ENCODE data around the gene IGSF21.
"Not testable (repeated sequence)": the region's sequence is repeated elsewhere in the genome, so short reads cannot be mapped to it uniquely, and the experiment has no call there.

IGSF21 gene

DNA sequence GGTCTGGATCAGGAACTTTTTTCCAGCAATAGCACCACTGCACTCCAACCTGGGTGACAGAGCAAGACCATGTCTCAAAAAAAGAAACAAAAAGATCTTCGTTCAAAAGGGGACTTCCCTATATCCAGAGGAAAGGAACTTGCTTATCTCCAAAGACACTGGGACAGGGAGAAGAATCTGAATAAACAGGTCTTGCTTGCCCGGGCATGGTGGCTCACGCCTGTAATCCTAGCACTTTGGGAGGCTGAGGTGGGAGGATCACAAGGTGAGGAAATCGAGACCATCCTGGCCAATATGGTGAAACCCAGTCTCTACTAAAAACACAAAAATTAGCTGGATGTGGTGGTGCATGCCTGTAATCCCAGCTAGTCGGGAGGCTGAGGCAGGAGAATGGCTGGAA, 308.5 kb downstream of the IGSF21 start:
- not testable (repeated sequence) for DNase-seq

GRCh38 chr1:18417316-18418269, 310.0 kb downstream of the IGSF21 start:
- no peak for DNase-seq

GRCh38 chr1:18419113-18419844, 311.7 kb downstream of the IGSF21 start:
- no peak for DNase-seq

DNA sequence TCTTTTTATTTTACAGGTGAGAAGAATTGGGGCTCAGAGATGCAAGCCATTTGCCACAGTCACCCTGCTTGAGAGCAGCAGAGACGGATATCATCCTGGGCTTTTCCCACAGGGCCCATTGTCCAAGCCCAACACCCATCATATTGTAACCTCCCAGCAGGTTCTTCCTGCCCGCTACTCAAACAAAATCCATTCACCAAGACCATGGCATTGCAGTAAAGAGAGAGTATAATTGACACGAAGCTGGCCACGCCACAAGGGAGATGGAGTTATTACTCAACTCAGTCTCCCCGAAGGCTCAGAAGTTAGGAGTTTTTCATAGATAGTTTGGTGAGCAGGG, 312.2 kb downstream of the IGSF21 start:
- no peak for DNase-seq

DNA sequence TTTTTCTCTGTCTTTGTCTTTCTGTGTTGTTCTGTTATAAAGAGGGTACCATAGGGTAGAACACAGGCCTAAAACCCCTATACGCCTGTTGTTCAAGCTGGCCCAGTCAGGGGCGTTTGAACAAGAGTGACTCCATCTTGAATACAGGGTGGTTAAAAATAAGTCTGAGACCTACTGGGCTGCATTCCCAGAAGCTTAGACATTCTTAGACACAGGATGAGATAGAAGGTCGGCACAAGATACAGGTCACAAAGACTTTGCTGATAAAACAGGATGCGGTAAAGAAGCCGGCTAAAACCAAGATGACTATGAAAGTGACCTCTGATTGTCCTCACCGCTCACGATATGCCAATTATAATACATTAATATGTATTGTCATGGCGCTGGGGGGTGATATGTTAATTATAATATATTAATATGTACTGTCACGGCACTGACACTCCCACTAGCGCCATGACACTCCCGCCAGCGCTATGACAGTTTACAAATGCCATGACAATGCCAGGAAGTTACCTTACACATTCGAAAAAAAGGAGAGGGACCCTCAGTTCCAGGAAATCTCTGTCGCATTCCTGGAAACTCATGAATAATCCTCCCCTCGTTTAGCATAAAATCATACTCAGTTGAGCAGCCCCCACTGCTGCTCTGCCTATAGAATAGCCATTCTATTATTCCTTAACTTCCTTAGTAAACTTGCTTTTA, 314.6 kb downstream of the IGSF21 start:
- DNase-seq, result no peak

DNA sequence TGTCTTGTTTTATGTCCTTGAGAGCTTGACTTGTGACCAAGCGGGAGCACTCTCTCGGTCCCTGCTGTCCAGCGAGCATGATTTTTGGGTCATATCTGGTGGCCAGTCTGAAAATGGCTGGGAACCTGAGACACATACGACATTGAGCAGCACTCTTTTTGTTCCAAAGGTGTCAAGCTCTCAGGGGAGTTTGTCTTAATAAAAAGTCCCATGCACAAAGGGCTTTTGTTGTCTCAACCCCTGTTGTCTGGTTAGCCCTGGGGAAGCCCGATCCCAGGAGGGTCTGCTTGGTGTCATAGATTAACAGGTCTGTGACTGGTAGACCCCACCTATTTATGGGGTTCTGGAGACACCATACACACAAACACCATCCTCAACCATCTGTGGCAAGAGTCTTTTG, 315.4 kb downstream of the IGSF21 start:
- DNase-seq, result no peak

GRCh38 chr1:18426580-18426979, 319.0 kb downstream of the IGSF21 start:
- no peak for DNase-seq
